Small intestine (tissue), 16 donors: ENCODE results near the gene ARMH1. TPM values are rescaled to one million over a fixed set of nuclear protein-coding genes. Genes with fewer than 3 reads are reported as not detected.

Source experiments
- DNase-seq, 2 donors: peaks; one replicate each; pipeline versions ENCODE4 v3.0.0 to v3.0.0-alpha.2; 2013
- FAIRE-seq: peaks from 2 replicates; lab custom pipeline; 2012; peaks lifted over from hg19 to GRCh38; lab: Jason Lieb, UNC
- H3K27ac ChIP-seq, 3 donors: one replicate each; pipeline ENCODE4 v1.5.1; 2013; ENCODE audit warnings: low read length in 2 of 3, mild to moderate bottlenecking in 2 of 3, control low read depth in 1 of 3, inconsistent platforms in 1 of 3, low read depth in 1 of 3, moderate library complexity in 1 of 3
- H3K27me3 ChIP-seq, 3 donors: one replicate each; pipeline ENCODE4 v1.6.1; 2013; ENCODE audit warnings: low read length in 3 of 3, inconsistent platforms in 1 of 3; ENCODE audit not compliant: control insufficient read depth in 3 of 3, insufficient read depth in 3 of 3
- H3K36me3 ChIP-seq, 3 donors: one replicate each; pipeline ENCODE4 v1.6.1; 2013; ENCODE audit warnings: low read length in 3 of 3, inconsistent platforms in 1 of 3, low read depth in 1 of 3, mild to moderate bottlenecking in 1 of 3, moderate library complexity in 1 of 3; ENCODE audit not compliant: control insufficient read depth in 3 of 3, insufficient read depth in 2 of 3
- H3K4me1 ChIP-seq, 3 donors: one replicate each; pipeline ENCODE4 v1.6.1; 2013; ENCODE audit warnings: low read length in 2 of 3, inconsistent platforms in 1 of 3, low read depth in 1 of 3, mild to moderate bottlenecking in 1 of 3, moderate library complexity in 1 of 3; ENCODE audit not compliant: control insufficient read depth in 3 of 3, insufficient read depth in 2 of 3
- H3K4me3 ChIP-seq, 3 donors: one replicate each; pipeline ENCODE4 v1.5.1; 2013; ENCODE audit warnings: low read length in 3 of 3, control low read depth in 1 of 3, inconsistent platforms in 1 of 3, low read depth in 1 of 3, mild to moderate bottlenecking in 1 of 3, moderate library complexity in 1 of 3
- H3K9me3 ChIP-seq, 2 donors: one replicate each; pipeline ENCODE4 v1.6.1; 2013; ENCODE audit warnings: low read depth in 1 of 2, low read length in 1 of 2; ENCODE audit not compliant: control insufficient read depth in 2 of 2, insufficient read depth in 1 of 2
- WGBS, 3 donors: extraction: QIAGEN DNeasy Blood & Tissue Kit; methylation state at CpG; one replicate each; pipeline ENCODE4 v1.1.7; 2013; 5-methylcytosine and 5-hydroxymethylcytosine counted together
- long read RNA-seq, 10 donors: transcript quantifications; one replicate each; lab custom pipeline, GENCODE V29; 2026
- polyA plus RNA-seq, 4 donors: library from polyadenylated mRNA; stranded (reverse) in 3 of 4; unstranded in 1 of 4; fragments of 200-250 nt in 3 of 4; fragments of 120-200 nt in 1 of 4; gene quantifications; one replicate each; pipeline versions ENCODE4 v1.2.1 to v1.2.3, GENCODE V29; 2013
- donor health status: healthy with polysubstance abuse.
- donor health status: control.
- donor health status: control.
- donor health status: Bipolar disorder and iron deficiency.
- donor health status: healthy.

Gene ARMH1
- 1 to 10 TPM; 2.1 to 6.5 (median 3.4) TPM for polyA plus RNA-seq
- long read RNA-seq, donor 1: 0 reads
- long read RNA-seq, donor 2: 0 reads
- long read RNA-seq, donor 3: 0 reads
- long read RNA-seq, donor 4: 0 reads
- long read RNA-seq, donor 5: 0 reads
- long read RNA-seq, donor 6: 0 reads
- long read RNA-seq, donor 7: 0 reads
- long read RNA-seq, donor 8: 0 reads
- long read RNA-seq, donor 9: 0 reads
- long read RNA-seq, donor 10: 0 reads

- no peaks in the 10 kb centered on the region for H3K27me3 ChIP-seq
- peaks cover 0 to 9% (median 0%) of the 10 kb centered on the region in 3 donors for H3K36me3 ChIP-seq
- peaks cover 11 to 40% (median 14%) of the 10 kb centered on the region in 3 donors for H3K4me1 ChIP-seq
- H3K27ac ChIP-seq: peak within 1 kb of the TSS; percentile 97
- no peak for FAIRE-seq
- 1 to 3% (median 1%) methylated on average over 49 to 56 of the region's 56 CpGs for WGBS, 3 donors
- DNase-seq: peak; percentile 99 to 100
- no peaks in the 10 kb centered on the region for H3K9me3 ChIP-seq
- H3K4me3 ChIP-seq: peak within 1 kb of the TSS; percentile 47 to 75 (median 65)
Measured at GRCh38 chr1:44674113-44675000, at the start of gene ARMH1, which contains the start of gene TMEM53. Gene ARMH1, plus strand, starts transcription at chr1:44674714. Its CDS starts 14,984 bp downstream, at chr1:44689698. Gene TMEM53, minus strand, starts transcription at chr1:44674481. Its CDS starts 90 bp downstream, at chr1:44674391.

GRCh38 chr1:44625348-44625747 is 49.2 kb upstream of the ARMH1 start:
- Histone ChIP-seq H3K4me3 (no peak overlapping the region), H3K27me3 (no peaks in the 10 kb centered on the region), H3K4me1 (no peaks in the 10 kb centered on the region), H3K9me3 (no peaks in the 10 kb centered on the region), H3K27ac (no peak overlapping the region), H3K36me3 (no peaks in the 10 kb centered on the region)
- no peak for FAIRE-seq
- WGBS, 3 donors: 85 to 88% (median 87%) methylated on average over 7 of the region's 7 CpGs
- no peak for DNase-seq

GRCh38 chr1:44628962-44629756 is 45.4 kb upstream of the ARMH1 start:
- 89 to 93% (median 91%) methylated on average over 5 of the region's 5 CpGs for WGBS, 3 donors
- peaks cover 0 to 17% (median 0%) of the 10 kb centered on the region in 3 donors for H3K36me3 ChIP-seq
- H3K9me3 ChIP-seq: no peaks in the 10 kb centered on the region
- peaks cover 4 to 18% (median 9%) of the 10 kb centered on the region in 3 donors for H3K4me1 ChIP-seq
- FAIRE-seq (no peak), DNase-seq (no peak)
- no peak overlapping the region for H3K27ac ChIP-seq
- no peaks in the 10 kb centered on the region for H3K27me3 ChIP-seq
- H3K4me3 ChIP-seq: no peak overlapping the region

GRCh38 chr1:44630116-44630515 is 44.4 kb upstream of the ARMH1 start:
- DNase-seq: no peak
- FAIRE-seq: no peak
- Histone ChIP-seq H3K9me3 (no peaks in the 10 kb centered on the region), H3K27me3 (no peaks in the 10 kb centered on the region), H3K4me3 (no peak overlapping the region), H3K36me3 (peaks cover 0 to 26% (median 0%) of the 10 kb centered on the region in 3 donors), H3K4me1 (peaks cover 4 to 19% (median 9%) of the 10 kb centered on the region in 3 donors), H3K27ac (no peak overlapping the region)
- WGBS, 3 donors: 94 to 95% (median 95%) methylated on average over 2 of the region's 2 CpGs

- DNase-seq (no peak), FAIRE-seq (no peak)
- no peaks in the 10 kb centered on the region for H3K9me3 ChIP-seq
- H3K36me3 ChIP-seq: peaks cover 9 to 38% (median 10%) of the 10 kb centered on the region in 3 donors
- H3K27ac ChIP-seq: peak overlapping the region; percentile 89 to 97 (median 90)
- peaks cover 4 to 19% (median 9%) of the 10 kb centered on the region in 3 donors for H3K4me1 ChIP-seq
- no peaks in the 10 kb centered on the region for H3K27me3 ChIP-seq
- peak overlapping the region; percentile 52 to 76 (median 62) for H3K4me3 ChIP-seq
- 14 to 15% (median 14%) methylated on average over 8 of the region's 8 CpGs for WGBS, 3 donors
Measured at GRCh38 chr1:44631333-44631646, 43.2 kb upstream of the ARMH1 start.

DNA sequence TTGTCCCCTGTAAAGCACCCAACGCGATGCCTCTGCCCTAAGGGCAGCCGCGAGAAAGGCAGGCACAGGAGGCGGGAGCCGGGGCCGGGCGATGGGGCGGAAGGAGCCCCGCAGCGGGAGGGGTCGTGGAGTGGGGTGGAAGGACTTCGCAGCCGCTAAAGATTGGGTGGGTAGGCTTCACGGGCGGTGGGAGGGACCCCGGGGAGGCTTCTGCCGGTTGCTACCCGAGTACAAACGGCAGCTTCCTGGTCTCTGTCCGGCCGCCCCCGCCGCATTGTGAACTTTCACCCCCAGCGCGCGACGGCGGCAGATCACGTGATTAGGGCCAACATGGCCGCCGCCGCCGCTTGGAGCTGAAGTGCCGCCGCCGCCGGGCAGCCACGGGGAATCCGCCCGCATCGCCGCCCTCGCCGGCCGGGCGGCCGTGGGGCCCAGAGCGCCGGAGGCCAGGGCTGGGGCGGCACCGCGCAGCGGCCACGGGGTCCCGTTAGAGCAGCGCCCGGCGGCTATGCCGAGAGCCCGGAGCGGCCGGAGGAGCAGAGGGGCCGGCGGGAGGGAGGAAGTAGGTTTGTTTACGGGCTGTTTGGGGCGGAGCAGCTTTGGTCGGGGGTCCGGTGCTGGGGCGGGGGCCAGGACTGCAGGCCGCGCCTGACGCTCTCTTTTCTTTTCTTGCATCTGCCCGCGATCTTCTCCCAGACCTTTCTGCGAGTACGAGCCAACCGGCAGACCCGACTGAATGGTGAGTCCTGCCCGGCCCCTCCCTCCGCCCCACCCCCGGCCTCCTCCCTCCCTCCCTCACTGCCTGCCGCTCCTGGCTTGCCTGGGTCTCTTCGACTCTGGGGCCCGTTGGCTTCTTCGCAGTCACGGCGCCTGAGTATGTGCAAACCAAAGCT is 42.6 kb upstream of the ARMH1 start:
- Histone ChIP-seq H3K4me1 (peaks cover 4 to 19% (median 9%) of the 10 kb centered on the region in 3 donors), H3K36me3 (peaks cover 12 to 44% (median 14%) of the 10 kb centered on the region in 3 donors), H3K27ac (peak overlapping the region; percentile 89 to 97 (median 91)), H3K4me3 (peak overlapping the region; percentile 62 to 76 (median 66)), H3K9me3 (no peaks in the 10 kb centered on the region), H3K27me3 (no peaks in the 10 kb centered on the region)
- FAIRE-seq (no peak), DNase-seq (peak; percentile 88 to 97)
- WGBS, 3 donors: 0 to 1% (median 1%) methylated on average over 72 to 88 of the region's 88 CpGs

DNA sequence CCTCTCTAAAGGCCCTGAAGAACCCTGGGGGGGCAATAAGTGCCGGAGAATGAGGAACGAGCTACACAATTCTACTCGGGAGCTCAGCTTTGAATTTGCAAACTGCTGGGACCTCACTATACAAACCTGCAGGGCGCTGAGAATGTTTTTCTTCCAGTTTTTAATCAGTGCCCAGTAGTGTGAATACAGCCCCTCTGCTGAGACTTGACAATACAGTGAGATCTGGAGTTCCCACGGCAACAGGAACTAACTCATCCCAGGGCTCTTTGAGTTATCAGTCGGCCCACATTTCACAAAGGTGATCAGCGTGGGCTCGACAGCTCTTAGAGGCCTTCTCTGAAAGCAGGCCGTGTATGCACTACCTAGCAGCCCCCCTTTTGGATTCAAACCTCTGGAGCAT is 41.9 kb upstream of the ARMH1 start:
- Histone ChIP-seq H3K4me1 (peaks cover 4 to 19% (median 9%) of the 10 kb centered on the region in 3 donors), H3K36me3 (peaks cover 12 to 51% (median 18%) of the 10 kb centered on the region in 3 donors), H3K27ac (peak overlapping the region; percentile 65 to 89 (median 71)), H3K4me3 (peak overlapping the region; percentile 62 to 76 (median 66)), H3K27me3 (no peaks in the 10 kb centered on the region), H3K9me3 (no peaks in the 10 kb centered on the region)
- 6 to 17% (median 14%) methylated on average over 9 of the region's 9 CpGs for WGBS, 3 donors
- DNase-seq (no peak), FAIRE-seq (no peak)
